ENCODE measurements around the gene PTPRN2.

The PTPRN2 gene

GRCh38 chr7:157618091-157618726, 969.4 kb downstream of the PTPRN2 start:
- H3K4me3 ChIP-seq (ENCODE audit: low read depth, low read length): no peak overlapping the region
- TF ChIP-seq, protein P1, sequence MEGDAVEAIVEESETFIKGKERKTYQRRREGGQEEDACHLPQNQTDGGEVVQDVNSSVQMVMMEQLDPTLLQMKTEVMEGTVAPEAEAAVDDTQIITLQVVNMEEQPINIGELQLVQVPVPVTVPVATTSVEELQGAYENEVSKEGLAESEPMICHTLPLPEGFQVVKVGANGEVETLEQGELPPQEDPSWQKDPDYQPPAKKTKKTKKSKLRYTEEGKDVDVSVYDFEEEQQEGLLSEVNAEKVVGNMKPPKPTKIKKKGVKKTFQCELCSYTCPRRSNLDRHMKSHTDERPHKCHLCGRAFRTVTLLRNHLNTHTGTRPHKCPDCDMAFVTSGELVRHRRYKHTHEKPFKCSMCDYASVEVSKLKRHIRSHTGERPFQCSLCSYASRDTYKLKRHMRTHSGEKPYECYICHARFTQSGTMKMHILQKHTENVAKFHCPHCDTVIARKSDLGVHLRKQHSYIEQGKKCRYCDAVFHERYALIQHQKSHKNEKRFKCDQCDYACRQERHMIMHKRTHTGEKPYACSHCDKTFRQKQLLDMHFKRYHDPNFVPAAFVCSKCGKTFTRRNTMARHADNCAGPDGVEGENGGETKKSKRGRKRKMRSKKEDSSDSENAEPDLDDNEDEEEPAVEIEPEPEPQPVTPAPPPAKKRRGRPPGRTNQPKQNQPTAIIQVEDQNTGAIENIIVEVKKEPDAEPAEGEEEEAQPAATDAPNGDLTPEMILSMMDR (IDR thresholded peaks at IDR 0.05; ENCODE audit: control insufficient read depth, extremely low read depth, insufficient read depth): no peak
- no peak for DNase-seq (ENCODE audit: low read depth)

DNA sequence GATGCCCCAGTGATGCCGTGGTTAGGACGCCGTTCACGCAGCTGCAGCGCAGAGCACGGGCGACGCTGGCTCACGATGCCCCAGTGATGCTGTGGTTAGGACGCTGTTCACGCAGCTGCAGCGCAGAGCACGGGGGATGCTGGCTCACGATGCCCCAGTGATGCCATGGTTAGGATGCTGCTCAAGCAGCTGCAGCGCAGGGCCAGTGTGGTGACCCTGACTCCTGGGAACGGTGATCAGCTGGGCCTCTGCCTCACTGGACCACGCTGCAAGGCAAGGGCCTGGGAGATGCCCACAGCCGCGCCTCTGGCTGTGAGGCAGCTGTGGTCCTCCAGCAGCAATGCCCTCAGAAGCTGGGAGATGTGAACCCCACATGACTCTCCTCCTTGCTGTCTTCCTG, 970.2 kb downstream of the PTPRN2 start:
- no peak for DNase-seq (ENCODE audit: low read depth)
- no peak overlapping the region for H3K4me3 ChIP-seq (ENCODE audit: low read depth, low read length)
- TF ChIP-seq, protein P1 (IDR thresholded peaks at IDR 0.05; ENCODE audit: control insufficient read depth, extremely low read depth, insufficient read depth): no peak

DNA sequence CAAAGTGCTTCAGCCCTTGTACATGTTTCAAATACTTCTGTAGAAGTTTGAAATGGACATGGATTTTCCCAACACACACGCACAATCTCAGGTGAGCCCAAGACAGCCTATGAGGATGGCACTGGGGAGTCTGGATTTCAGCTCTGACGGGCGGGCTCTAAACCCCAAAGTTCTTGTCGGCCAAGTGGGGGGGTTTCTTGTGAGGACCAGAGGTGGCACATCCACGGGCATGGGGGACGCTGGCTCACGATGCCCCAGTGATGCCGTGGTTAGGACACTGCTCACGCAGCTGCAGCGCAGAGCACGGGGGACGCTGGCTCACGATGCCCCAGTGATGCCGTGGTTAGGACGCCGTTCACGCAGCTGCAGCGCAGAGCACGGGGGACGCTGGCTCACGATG, 970.7 kb downstream of the PTPRN2 start:
- H3K4me3 ChIP-seq (ENCODE audit: low read depth, low read length): no peak overlapping the region
- TF ChIP-seq, protein P1 (IDR thresholded peaks at IDR 0.05; ENCODE audit: control insufficient read depth, extremely low read depth, insufficient read depth): no peak
- no peak for DNase-seq (ENCODE audit: low read depth)

DNA sequence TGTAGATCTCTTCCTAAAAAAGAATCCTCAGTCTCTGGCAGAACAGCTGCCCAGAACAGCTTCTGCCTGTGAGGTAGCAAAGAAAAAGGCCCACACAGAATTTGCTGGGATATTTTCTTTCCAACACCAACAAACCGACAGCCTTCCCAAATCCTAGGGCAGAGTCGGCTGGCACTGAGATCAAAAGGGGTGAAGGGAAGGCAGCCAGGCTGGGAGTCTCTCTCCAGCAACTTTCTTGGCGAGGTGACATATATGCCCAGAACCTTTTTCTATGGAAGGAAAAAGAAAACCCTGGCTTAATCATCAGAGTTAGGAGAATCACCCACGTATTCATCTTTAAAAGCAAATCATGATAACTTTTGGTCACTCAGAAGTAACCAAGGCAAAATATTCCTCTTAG, 971.2 kb downstream of the PTPRN2 start:
- TF ChIP-seq, protein P1 (IDR thresholded peaks at IDR 0.05; ENCODE audit: control insufficient read depth, extremely low read depth, insufficient read depth): no peak
- H3K4me3 ChIP-seq (ENCODE audit: low read depth, low read length): no peak overlapping the region
- no peak for DNase-seq (ENCODE audit: low read depth)

- TF ChIP-seq, protein P1 (IDR thresholded peaks at IDR 0.05; ENCODE audit: control insufficient read depth, extremely low read depth, insufficient read depth): no peak
- DNase-seq (ENCODE audit: low read depth): no peak
- H3K4me3 ChIP-seq (ENCODE audit: low read depth, low read length): no peak overlapping the region
Observed at GRCh38 chr7:157615852-157616251, 971.8 kb downstream of the PTPRN2 start.

DNA sequence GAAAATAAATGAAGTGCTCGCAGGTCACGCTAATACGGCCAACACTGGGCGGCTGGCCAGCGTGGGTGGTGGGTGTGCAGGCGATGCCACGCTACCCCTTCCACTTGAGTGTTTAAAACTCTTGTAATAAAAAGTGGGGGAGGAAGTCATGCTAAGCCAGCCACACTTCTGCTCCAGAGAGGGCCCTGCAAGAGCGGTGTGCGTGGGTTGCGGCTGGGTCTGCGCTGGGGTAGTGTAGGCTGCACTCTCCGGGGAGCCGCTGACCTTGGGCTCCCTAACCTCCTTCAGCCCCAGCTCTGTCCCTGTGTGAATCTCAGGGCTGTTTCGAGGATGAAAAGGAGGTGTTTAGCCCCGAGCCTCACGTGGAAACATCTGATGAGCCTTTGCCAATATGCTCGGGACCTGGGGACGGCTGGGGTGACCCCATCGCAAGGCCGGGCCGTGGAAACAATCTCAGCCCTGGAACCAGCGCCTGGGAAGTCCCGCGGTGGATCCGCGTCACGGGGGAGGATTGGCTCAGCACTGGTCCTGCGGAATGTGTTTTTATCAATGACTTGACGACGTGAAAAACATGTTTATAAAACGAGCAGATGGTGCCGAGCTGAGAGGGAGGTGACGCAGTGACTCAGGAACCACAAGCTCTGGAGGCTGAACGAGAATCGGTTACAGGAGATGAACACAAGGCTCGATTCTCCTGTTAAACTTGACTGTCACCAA, 972.4 kb downstream of the PTPRN2 start:
- TF ChIP-seq, protein P1 (IDR thresholded peaks at IDR 0.05; ENCODE audit: control insufficient read depth, extremely low read depth, insufficient read depth): no peak
- no peak for DNase-seq (ENCODE audit: low read depth)
- H3K4me3 ChIP-seq (ENCODE audit: low read depth, low read length): no peak overlapping the region

Data from LNCaP clone FGC (cell line).